Amniotic stem cell (primary cell): ENCODE results near the gene GRB14.
"Not testable (repeated sequence)": the region's sequence is repeated elsewhere in the genome, so short reads cannot be mapped to it uniquely, and the experiment has no call there.

Experiments
- DNase-seq: peaks from one replicate; lab custom pipeline; 2025; lab: John Stamatoyannopoulos, UW

Gene GRB14

GRCh38 chr2:164620873-164621763, at the start of gene GRB14:
TSS of gene GRB14 (minus strand) at chr2:164621482. CDS start at chr2:164621309, 173 bp downstream.
- no peak for DNase-seq

DNA sequence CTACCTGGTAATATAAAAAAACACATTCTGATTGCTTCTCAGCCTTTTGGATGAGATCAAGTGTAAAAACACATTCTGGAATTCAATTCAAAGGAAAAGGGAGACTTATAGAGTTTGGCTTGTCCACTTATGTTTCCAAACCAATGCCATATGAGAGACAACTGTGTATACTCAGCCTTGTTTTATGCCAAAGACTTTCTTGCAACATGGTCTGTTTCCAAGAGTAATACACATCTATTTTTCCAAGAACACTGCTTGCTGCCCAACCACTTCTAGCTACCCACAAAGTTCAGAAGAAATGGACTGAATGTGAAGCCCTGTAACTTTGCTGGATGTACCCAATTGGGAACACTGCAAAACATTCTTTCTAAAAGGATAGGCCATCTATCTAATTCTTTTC, 48.0 kb upstream of the GRB14 start:
- DNase-seq: no peak

GRCh38 chr2:164667566-164667965, 46.3 kb upstream of the GRB14 start:
- DNase-seq: no peak

DNA sequence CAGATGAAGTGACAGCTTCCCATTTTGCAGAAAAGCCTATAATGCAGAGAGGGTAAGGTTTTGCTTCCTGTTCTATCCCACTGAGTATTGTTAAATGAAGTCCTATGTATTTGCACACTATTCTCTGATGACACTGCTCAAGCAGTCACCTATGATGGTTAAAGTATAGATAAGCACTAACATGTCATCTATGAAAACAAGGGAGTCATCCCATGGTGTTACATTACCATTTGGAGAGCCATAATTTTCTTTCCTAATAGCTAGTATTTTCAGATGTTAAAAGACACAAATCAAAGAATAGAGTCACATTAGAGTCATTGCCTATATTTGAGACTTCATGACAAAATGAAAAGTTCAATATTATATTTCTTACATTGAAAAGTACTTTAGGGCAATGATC, 42.8 kb upstream of the GRB14 start:
- no peak for DNase-seq

GRCh38 chr2:164662868-164663631, 41.8 kb upstream of the GRB14 start:
- no peak for DNase-seq

DNA sequence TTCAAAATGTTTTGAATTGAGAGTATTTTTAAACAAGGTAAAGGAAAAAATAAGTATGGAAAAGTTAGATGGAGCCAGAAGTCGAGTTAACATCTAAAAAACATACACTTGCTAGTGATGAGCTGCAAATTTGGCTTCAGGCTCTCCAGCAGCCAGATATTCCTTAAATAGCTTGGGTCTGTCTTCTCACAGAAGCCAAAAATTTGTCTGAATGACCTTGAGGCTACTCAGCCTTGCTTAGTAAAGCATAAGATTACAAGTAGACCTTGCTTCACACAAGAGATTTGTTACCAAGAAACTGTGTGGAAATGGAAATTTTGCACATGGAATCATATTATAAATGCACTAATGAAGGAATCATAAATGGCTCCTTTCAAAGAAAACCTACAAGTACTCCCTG, 40.8 kb upstream of the GRB14 start:
- no peak for DNase-seq

GRCh38 chr2:164661349-164661748, 40.1 kb upstream of the GRB14 start:
- DNase-seq: no peak

GRCh38 chr2:164657129-164657528, 35.8 kb upstream of the GRB14 start:
- peak; percentile 35 for DNase-seq

GRCh38 chr2:164655750-164656149, 34.5 kb upstream of the GRB14 start:
- DNase-seq: no peak

DNA sequence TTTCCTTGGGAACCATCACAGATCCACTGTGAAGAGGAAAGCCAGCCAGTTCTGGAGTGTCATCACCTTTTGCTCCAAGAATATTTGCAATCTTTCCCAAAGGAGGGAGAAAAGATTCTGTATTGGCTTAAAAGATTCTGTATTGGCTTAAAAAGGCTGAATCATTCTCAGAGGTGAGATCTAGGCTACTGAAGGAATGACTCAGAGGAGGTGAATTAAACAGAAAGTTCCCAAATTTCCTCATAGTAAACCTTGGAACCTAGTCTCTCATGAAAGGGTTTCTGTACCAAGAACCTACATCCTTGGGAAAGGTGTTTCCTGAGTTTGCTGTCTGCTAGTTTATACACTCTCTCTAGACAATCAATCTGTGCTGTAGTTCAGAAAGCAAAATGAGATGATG, 34.1 kb upstream of the GRB14 start:
- no peak for DNase-seq

- no peak for DNase-seq
Measured at GRCh38 chr2:164651361-164651760, 30.1 kb upstream of the GRB14 start.

DNA sequence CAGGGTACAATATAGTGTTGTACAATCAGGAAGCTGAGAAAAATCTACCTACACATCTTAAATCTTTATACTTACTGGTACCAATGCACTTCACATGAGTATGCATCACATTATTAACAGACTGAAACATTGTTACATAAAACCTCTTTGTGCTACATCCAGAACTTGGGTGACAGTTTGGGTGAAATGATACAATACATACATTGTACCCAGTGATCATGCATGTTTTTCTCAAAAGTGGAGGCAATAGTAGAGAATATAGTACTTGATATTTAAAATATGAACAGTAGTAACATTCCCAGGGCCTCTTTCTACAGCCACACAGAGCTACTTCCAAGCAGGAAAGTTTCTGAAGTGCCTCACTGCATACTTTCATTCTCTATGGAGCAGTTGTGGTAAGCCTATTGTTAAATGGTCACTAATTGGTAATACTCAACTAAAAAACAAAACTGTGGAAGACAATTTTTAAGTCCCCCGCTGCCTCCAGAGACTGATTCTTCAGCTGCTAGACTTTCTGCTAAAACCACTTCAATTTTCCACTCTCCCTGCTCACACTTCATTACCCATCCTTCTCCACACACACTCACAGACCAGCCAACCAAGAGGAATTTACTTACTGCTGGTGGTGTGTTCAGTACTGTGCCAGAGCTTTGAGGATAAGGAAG, 22.9 kb upstream of the GRB14 start:
- DNase-seq: no peak

DNA sequence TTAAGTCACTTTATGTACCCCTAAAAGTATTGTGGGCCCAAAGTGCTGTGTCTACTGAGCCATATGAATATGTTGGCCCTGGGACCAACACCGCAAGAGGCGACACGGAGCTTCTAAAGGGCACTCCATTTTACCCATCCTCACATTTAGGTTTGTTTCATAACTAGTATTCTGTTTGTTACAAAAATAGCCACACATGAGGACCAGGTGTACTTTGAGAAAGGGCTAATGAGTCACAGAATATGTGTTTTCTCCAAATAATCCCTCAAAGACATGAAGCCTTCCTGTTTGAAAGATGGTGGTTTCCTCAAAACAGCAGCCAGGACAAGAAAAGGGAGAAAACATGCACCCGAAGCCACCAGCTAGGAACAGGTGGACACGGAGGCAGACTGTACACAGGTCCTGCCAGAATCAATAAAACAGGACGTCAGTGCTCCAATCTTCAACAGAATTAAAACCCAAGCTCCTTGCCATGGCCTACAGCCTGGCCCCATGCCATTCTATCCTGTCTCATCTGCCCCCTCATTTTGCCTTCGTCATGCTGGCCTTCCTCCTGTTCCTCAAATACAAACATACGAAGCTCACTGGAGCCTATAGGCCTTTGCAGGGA, 21.8 kb upstream of the GRB14 start:
- no peak for DNase-seq

GRCh38 chr2:164642268-164642667, 21.0 kb upstream of the GRB14 start:
- DNase-seq: no peak

- not testable (repeated sequence) for DNase-seq
Measured at GRCh38 chr2:164628319-164628718, 7.0 kb upstream of the GRB14 start.

- DNase-seq: no peak
Measured at GRCh38 chr2:164625378-164625971, 4.2 kb upstream of the GRB14 start.

- no peak for DNase-seq
Measured at GRCh38 chr2:164624316-164624715, 3.0 kb upstream of the GRB14 start.

GRCh38 chr2:164622338-164623106, 1.2 kb upstream of the GRB14 start:
- no peak for DNase-seq

DNA sequence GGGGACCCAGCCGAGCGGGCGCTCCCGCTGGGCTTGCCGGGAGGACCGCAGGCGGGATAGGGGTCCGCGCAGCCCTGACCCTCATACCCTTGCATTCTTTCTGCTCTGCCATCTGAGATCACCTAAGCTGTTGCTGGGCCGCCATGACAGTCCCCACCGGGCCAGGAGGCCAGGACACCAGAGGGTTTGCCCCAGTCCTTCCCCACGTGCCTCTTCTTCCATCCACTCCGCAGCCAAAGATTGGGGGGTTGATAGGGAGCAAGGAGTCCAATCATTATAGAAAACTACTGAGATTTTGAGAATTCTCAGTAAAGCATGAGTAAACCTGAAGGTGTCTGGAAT, 453 bp upstream of the GRB14 start:
- no peak for DNase-seq

DNA sequence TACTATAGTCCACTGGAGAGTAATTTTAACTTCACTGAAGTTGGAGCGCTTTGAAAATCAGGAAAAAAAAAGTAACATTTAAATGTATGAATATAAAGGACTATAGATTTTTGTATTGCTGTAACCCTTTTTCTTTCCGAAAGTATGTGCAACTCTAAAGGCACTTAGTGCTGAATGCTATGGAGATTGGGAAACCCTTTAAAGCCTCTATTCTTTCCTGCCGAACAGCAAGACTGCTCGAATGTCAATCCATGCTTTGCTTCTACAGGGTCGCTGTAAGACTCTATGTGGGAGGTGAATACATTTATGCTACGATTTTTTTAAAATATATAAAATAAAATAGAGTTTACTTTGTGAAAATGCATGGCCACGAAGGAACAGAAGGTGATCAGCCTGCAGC, 825 bp downstream of the GRB14 start:
- no peak for DNase-seq

DNA sequence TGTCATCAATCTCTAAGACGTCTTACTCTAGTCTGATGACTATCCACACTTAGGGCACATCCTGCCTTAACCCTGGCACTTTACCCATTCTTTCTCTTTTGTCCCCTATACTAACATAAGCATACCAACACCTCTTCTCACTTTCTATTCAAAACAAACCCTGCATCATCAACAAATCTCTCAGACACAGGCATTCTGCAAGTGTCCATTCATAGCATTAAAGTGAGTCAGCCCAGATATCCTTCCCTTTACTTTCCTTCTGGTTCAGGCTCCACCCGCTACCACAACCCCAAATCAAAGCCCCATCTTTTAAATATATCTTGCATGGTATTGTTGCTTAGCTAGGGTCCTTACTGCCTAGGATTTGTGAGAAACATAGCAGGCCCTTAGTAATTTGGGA, 3.8 kb downstream of the GRB14 start:
- DNase-seq: no peak
